GM18502 (cell line): ENCODE results near the gene NR3C2.
"Not testable (repeated sequence)": the region's sequence is repeated elsewhere in the genome, so short reads cannot be mapped to it uniquely, and the experiment has no call there.

Experiments used
- ATAC-seq: cut with Tn5 transposase; IDR thresholded peaks from one replicate; pipeline ENCODE4 v1.9.1; 2021; ENCODE audit warnings: mild to moderate bottlenecking; ENCODE audit not compliant: unreplicated experiment, poor library complexity

The NR3C2 gene

GRCh38 chr4:148123161-148123560 lies 319.1 kb downstream of the NR3C2 start:
- not testable (repeated sequence) for ATAC-seq

DNA sequence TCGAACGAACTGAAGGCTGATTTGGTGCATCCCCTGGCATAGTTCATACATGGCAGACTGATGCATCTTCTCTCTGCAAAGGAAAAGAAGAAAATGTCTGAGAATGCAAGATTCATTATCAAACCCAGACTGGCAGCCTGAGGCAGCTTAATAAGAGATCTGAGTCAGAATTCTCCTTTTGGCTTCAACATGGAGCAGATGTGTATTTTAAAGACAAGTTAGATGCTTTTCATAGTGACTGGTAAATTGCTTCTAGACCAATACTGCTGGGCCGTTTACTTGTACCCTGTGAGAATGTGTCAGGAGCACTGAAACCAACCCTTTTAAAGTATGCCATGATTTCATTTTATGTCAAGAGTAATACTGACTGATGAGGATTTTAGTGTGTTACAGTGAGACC lies 322.0 kb downstream of the NR3C2 start:
- no peak for ATAC-seq

GRCh38 chr4:148118633-148119032 lies 323.6 kb downstream of the NR3C2 start:
- no peak for ATAC-seq

- ATAC-seq: no peak
Measured at GRCh38 chr4:148118179-148118578, 324.0 kb downstream of the NR3C2 start.

DNA sequence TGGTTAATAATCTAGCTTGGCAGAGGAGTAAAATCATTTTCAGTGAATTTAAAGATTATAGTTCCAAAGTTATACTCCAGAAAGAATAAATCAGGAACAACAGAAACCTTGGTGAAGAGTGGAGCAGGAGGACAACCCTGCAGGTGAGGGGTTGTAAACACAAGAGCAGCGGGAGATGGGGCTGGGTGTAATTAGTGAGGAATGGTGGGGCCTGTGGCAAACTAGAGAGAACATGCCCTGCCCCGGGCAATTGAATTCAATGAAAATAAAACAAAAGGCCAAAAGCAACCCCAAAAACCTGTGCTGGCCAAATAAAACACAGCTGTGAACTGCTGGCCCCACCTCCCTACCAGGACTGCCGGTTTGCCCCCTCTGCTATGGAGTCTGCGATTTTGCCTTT lies 325.2 kb downstream of the NR3C2 start:
- ATAC-seq: no peak

- ATAC-seq: no peak
Measured at GRCh38 chr4:148116264-148116663, 325.9 kb downstream of the NR3C2 start.

DNA sequence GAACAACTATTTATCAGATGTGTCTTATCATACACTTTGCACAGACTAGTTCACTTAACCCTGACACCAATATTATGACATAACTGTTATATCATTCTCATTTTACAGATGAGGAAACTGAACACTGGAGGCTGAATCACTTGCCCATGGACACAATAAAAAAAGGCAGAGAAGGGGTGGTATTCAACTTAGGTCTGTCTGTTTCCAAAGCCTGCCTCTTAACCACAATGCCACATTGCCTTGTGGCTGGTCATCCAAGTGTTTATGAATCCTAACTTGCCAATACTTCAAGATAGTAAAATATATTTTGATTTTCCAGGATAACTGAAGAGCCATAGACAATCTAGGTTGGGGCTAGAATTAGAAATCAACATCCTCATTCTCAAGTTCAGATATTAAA lies 327.8 kb downstream of the NR3C2 start:
- no peak for ATAC-seq

DNA sequence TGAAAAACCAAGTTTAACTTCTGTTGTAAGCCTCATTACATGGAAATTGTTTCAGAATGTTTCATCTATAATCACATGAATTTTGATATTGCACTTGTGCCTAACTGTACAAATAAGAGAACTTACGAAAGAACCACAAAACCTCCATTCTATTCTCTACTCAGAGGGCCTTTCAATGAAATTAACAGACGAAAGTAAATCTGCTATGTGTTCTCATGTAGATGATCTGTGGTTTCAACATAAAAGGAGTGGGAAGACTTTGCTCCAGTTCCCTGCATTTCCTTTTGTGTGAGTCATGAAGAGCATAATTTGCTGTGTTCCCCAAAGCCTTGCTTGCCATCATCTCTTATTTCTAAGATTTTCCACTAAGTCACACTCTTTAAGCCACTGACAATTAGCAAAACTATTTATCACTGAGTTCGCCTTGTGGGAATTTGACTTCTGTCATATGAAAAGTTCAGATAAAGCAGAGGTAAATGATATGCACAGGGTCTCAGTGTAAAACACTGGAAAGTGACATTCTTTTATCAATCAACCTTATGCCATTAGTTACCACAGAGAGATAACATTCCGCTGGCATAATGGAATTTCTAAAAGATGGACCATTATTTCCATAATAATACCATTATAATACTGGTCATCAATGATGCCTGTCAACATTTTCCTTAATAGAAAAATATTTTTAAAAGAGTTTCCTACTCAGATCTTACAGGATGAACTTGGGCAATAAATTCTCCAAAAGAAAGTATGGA lies 329.8 kb downstream of the NR3C2 start:
- ATAC-seq: no peak

DNA sequence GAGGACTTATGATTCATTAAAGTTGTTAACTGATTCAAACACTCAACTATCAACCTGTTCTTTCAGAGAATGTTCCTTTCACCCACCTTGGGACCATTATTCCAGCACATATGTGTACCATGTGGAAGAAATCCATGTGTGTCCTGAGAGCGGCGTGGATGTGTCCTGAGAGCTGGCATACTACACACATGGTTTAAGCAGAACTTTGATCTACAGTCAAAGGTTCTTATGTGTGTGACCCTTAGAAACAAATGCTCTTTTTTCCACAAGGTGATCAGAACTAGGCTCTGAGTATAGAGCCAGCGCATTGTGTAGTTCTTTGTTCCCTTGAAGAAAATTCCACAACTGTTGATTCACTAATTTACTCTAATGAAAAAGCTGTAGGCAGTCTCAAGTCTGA lies 332.0 kb downstream of the NR3C2 start:
- ATAC-seq: no peak

GRCh38 chr4:148109216-148109615 lies 333.0 kb downstream of the NR3C2 start:
- no peak for ATAC-seq

GRCh38 chr4:148108766-148109165 lies 333.4 kb downstream of the NR3C2 start:
- ATAC-seq: no peak

- ATAC-seq: no peak
Measured at GRCh38 chr4:148103597-148104355, 338.4 kb downstream of the NR3C2 start.

GRCh38 chr4:148101790-148102189 lies 340.4 kb downstream of the NR3C2 start:
- no peak for ATAC-seq

DNA sequence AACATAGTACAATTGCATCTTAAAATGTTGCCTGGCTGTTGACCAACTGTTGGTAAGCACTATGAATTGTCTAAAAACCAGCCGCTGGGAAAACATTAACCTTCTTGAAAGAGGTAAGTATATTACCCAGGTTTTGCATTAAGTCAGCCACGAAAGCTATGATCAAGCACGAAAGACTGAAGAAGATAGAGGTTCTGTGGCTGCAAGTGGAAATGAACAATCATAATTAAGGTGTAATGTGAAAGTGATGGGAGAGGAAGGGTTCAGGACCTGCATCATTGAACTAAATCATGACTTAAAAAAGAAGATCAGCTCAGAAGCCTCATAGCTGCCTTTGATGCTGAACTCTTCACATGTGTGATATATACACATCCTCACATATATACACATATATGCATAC lies 341.0 kb downstream of the NR3C2 start:
- ATAC-seq: no peak

GRCh38 chr4:148097801-148098200 lies 344.4 kb downstream of the NR3C2 start:
- ATAC-seq: no peak

GRCh38 chr4:148095346-148095923 lies 346.8 kb downstream of the NR3C2 start:
- no peak for ATAC-seq

DNA sequence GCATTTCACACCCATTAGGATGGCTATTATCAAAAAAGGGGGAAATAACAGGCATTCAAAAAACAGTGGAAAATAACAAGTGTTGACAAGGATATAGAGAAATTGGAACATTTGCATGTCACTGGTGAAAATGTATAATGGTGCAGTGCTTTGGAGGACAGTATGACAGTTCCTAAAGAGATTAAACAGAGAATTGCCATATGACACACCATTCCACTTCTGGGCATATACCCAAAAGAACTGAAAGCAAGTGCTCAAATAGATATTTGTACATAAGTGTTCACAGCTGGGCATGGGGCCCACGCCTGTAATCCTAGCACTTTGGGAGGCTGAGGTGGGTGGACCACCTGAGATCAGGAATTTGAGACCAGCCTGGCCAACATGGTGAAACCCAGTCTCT lies 348.1 kb downstream of the NR3C2 start:
- ATAC-seq: no peak

DNA sequence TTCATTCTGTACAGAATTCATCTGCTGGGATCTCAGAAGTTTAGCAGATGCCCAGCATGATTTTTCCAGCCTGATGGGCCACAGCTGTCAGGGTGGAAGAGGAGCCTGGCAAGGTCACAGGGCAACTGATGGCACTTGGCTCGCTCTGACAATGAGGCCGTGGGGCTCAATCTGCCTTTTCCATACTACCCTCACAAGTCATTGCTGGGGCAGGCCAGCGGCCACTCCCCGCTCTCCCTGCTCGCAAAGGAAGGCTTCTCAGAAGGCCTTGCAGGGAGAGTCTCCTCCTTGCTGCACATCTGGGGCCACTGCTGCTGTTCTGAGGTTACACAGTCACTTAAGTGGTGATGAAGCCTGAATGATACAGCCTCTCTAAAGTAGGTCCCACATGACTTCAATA lies 349.1 kb downstream of the NR3C2 start:
- no peak for ATAC-seq

DNA sequence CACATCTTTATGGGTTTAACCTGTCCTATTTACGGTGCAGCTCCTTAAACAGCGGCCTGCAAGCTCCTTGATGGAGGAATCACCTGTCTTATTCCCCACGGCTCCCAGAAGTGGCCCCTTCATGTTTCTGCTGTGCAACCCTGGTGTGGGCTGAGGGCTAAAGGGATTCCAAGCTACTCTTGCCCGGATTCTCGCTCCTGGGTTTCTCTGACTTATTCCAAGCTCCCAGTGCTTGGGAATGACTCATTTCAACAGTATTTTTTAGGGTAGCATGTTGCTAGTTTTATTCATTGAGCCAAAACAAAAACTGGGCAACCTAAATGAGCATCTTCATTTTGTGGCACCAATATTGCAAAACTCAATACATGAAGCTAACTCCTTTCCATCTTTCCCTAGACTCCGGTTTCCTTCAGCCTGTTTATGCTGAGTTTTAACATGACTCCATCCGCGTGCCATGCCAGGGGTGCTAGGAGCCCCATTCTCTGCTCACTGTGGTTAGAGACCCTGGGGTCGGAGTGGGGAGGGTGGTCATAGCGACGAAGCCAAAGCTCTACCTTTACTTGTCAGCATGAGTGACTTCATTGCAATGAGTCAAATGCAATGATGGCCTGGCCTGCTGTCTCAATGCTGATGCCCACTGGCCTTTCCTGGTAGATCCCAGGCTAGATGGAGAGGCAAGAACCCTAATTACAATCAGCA lies 349.7 kb downstream of the NR3C2 start:
- no peak for ATAC-seq

GRCh38 chr4:148091896-148092295 lies 350.3 kb downstream of the NR3C2 start:
- no peak for ATAC-seq
